Measurements from ENCODE around the gene TET3. TPM values are rescaled to one million over a fixed set of nuclear protein-coding genes. Genes with fewer than 3 reads are reported as not detected.
A peak's percentile ranks its signal among the peaks of the same experiment; 100 is the strongest.

The TET3 gene
- total RNA-seq, 1 donor from 2014 or later = 6.2 TPM

- H3K9me3 Mint-ChIP-seq = no peaks in the 10 kb centered on the region
- Histone ChIP-seq H3K9ac (no peak overlapping the region), H3K27me3 (peaks cover 65% of the 10 kb centered on the region), H3K4me2 (no peak overlapping the region), H3K36me3 (no peaks in the 10 kb centered on the region), H2AFZ (replicated peaks) (no peak overlapping the region), H3K4me1 (peaks cover 5% of the 10 kb centered on the region), H3K9me3 (ENCODE audit: low read depth) (no peaks in the 10 kb centered on the region), H4K20me1 (ENCODE audit: low read depth) (peaks cover 31% of the 10 kb centered on the region), H3K4me3 (no peak overlapping the region), H3K27ac (no peak overlapping the region), H3F3A (ENCODE audit: low read depth) (peaks cover 15% of the 10 kb centered on the region), H3K79me2 (ENCODE audit: low read depth) (no peaks in the 10 kb centered on the region)
- no peak for DNase-seq (ENCODE audit: low spot score)
- TF ChIP-seq EZH2phosphoT487 (IDR thresholded peaks at IDR 0.05) (no peak), EZH2 (IDR thresholded peaks at IDR 0.05) (no peak), CTCF (IDR thresholded peaks at IDR 0.05) (no peak)
- no peaks in the 10 kb centered on the region for H3K36me3 Mint-ChIP-seq
- no peak overlapping the region for H3K27ac Mint-ChIP-seq
- peak overlapping the region; percentile 64 for H3K4me3 Mint-ChIP-seq
- H3K4me1 Mint-ChIP-seq = peaks cover 16% of the 10 kb centered on the region
- H3K27me3 Mint-ChIP-seq (ENCODE audit: insufficient read depth, low read depth) = peaks cover 27% of the 10 kb centered on the region
Measured at GRCh38 chr2:73977466-73977865, 7.2 kb upstream of the TET3 start.

GRCh38 chr2:73979021-73979420, 5.7 kb upstream of the TET3 start:
- Histone ChIP-seq H3K9ac (no peak overlapping the region), H3K4me2 (no peak overlapping the region), H3F3A (ENCODE audit: low read depth) (peaks cover 30% of the 10 kb centered on the region), H3K4me3 (no peak overlapping the region), H3K9me3 (ENCODE audit: low read depth) (no peaks in the 10 kb centered on the region), H3K36me3 (no peaks in the 10 kb centered on the region), H3K27me3 (peaks cover 77% of the 10 kb centered on the region), H2AFZ (replicated peaks) (no peak overlapping the region), H3K79me2 (ENCODE audit: low read depth) (no peaks in the 10 kb centered on the region), H4K20me1 (ENCODE audit: low read depth) (peaks cover 46% of the 10 kb centered on the region), H3K27ac (no peak overlapping the region), H3K4me1 (peaks cover 13% of the 10 kb centered on the region)
- H3K27ac Mint-ChIP-seq = no peak overlapping the region
- peaks cover 23% of the 10 kb centered on the region for H3K4me1 Mint-ChIP-seq
- DNase-seq (ENCODE audit: low spot score) = no peak
- H3K9me3 Mint-ChIP-seq = no peaks in the 10 kb centered on the region
- H3K36me3 Mint-ChIP-seq = no peaks in the 10 kb centered on the region
- no peak overlapping the region for H3K4me3 Mint-ChIP-seq
- TF ChIP-seq EZH2 (IDR thresholded peaks at IDR 0.05) (no peak), CTCF (IDR thresholded peaks at IDR 0.05) (no peak), EZH2phosphoT487 (IDR thresholded peaks at IDR 0.05) (no peak)
- H3K27me3 Mint-ChIP-seq (ENCODE audit: insufficient read depth, low read depth) = peaks cover 33% of the 10 kb centered on the region

GRCh38 chr2:73979686-73980085, 5.0 kb upstream of the TET3 start:
- H2AFZ ChIP-seq (replicated peaks) = no peak overlapping the region

More at GRCh38 chr2:73979686-73980085, 5.0 kb upstream of the TET3 start:
- Mint-ChIP-seq H3K36me3 (no peaks in the 10 kb centered on the region), H3K27ac (no peak overlapping the region), H3K4me1 (peaks cover 23% of the 10 kb centered on the region), H3K9me3 (no peaks in the 10 kb centered on the region), H3K4me3 (no peak overlapping the region), H3K27me3 (ENCODE audit: insufficient read depth, low read depth) (peaks cover 33% of the 10 kb centered on the region)
- H3K9me3 ChIP-seq (ENCODE audit: low read depth) = no peaks in the 10 kb centered on the region
- H4K20me1 ChIP-seq (ENCODE audit: low read depth) = peaks cover 48% of the 10 kb centered on the region
- no peaks in the 10 kb centered on the region for H3K36me3 ChIP-seq
- TF ChIP-seq EZH2 (IDR thresholded peaks at IDR 0.05) (no peak), CTCF (IDR thresholded peaks at IDR 0.05) (no peak), EZH2phosphoT487 (IDR thresholded peaks at IDR 0.05) (no peak)
- H3K4me2 ChIP-seq = no peak overlapping the region
- H3K27me3 ChIP-seq = peaks cover 82% of the 10 kb centered on the region
- H3K4me3 ChIP-seq = no peak overlapping the region
- H3K4me1 ChIP-seq = peaks cover 16% of the 10 kb centered on the region
- H3K79me2 ChIP-seq (ENCODE audit: low read depth) = no peaks in the 10 kb centered on the region
- DNase-seq (ENCODE audit: low spot score) = no peak
- no peak overlapping the region for H3K9ac ChIP-seq
- H3K27ac ChIP-seq = no peak overlapping the region
- H3F3A ChIP-seq (ENCODE audit: low read depth) = peaks cover 34% of the 10 kb centered on the region
